Measurements from ENCODE around the gene SYT7.

DNA sequence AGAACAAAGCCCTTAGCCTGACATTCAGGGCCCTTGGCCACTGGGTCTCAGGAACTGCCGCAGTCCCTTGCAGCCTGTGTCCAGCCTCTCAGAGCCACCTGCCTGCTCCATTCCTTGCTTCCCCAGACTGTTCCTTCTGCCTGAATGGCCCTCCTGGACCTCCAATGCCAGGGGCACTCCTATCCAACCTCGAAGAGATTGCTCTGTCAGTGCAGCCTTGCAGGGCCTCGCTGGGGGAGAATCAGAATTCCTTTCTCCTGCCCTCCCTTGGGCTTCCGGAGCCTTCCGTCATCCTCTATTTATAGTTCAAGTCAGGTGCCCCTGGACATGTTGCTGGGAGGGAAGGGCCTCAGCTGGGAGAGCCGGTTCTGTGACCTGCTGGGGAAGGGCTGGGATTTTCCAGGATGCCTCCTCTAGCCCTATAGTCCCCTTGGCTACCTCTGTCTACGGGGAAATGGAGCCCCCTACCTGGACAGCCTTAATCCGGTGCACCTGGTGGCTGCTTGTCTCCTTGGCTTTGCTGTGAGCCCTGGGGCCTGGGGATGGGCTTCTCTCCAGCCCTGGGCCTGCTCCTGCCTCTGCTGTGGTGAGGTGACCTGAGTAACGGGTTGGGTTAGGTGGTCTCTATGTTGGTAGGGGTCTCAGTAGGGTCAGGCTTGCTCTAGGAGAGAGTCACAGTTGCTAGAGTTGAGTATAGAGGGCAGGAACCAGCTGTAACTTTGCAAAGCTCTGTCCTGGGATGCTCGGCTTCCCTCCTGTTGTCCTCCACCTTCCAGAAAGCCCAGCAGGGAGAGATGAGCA lies 45.9 kb upstream of the SYT7 start:
- TF ChIP-seq, protein P1, sequence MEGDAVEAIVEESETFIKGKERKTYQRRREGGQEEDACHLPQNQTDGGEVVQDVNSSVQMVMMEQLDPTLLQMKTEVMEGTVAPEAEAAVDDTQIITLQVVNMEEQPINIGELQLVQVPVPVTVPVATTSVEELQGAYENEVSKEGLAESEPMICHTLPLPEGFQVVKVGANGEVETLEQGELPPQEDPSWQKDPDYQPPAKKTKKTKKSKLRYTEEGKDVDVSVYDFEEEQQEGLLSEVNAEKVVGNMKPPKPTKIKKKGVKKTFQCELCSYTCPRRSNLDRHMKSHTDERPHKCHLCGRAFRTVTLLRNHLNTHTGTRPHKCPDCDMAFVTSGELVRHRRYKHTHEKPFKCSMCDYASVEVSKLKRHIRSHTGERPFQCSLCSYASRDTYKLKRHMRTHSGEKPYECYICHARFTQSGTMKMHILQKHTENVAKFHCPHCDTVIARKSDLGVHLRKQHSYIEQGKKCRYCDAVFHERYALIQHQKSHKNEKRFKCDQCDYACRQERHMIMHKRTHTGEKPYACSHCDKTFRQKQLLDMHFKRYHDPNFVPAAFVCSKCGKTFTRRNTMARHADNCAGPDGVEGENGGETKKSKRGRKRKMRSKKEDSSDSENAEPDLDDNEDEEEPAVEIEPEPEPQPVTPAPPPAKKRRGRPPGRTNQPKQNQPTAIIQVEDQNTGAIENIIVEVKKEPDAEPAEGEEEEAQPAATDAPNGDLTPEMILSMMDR (IDR thresholded peaks at IDR 0.05), result no peak
- TF ChIP-seq POLR2A (IDR thresholded peaks at IDR 0.05), result no peak
